Bronchial epithelial cell (primary cell): ENCODE data around the gene DBNDD1. TPM values are rescaled to one million over a fixed set of nuclear protein-coding genes. Genes with fewer than 3 reads are reported as not detected.
A peak's percentile ranks its signal among the peaks of the same experiment; 100 is the strongest.
"Not testable (repeated sequence)": the region's sequence is repeated elsewhere in the genome, so short reads cannot be mapped to it uniquely, and the experiment has no call there.

Experiments used
- DNase-seq: peaks from one replicate; pipeline ENCODE4 v3.0.0-alpha.2; 2010; ENCODE audit warnings: low read depth
- FAIRE-seq: peaks from 2 replicates; lab custom pipeline; 2011; peaks lifted over from hg19 to GRCh38; lab: Jason Lieb, UNC
- H3K27me3 ChIP-seq: 2 replicates; pipeline ENCODE4 v1.5.1; 2011; ENCODE audit warnings: low read length; ENCODE audit not compliant: control insufficient read depth, insufficient read depth
- H3K36me3 ChIP-seq: 2 replicates; pipeline ENCODE4 v1.5.1; 2011; ENCODE audit warnings: low read length; ENCODE audit not compliant: control insufficient read depth, insufficient read depth
- H3K4me3 ChIP-seq: 2 replicates; pipeline ENCODE4 v1.5.1; 2011; ENCODE audit warnings: mild to moderate bottlenecking, low read depth, low read length, control low read depth
- CTCF ChIP-seq: IDR thresholded peaks from 2 replicates; pipeline ENCODE4 v1.5.1; 2011; ENCODE audit warnings: mild to moderate bottlenecking, moderate library complexity, low read length, control low read depth, inconsistent platforms; ENCODE audit not compliant: insufficient read depth, severe bottlenecking
- total RNA-seq: library from RNA; depleted of rRNA; stranded (reverse); fragments of >200 nt; gene quantifications from 2 replicates; pipeline ENCODE4 v1.2.1, GENCODE V29; 2014

DBNDD1 gene, protein sequence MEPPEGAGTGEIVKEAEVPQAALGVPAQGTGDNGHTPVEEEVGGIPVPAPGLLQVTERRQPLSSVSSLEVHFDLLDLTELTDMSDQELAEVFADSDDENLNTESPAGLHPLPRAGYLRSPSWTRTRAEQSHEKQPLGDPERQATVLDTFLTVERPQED
- total RNA-seq = 1.3 and 5.6 TPM in 2 replicates

- H3K36me3 ChIP-seq = no peaks in the 10 kb centered on the region
- DNase-seq (no peak), FAIRE-seq (no peak)
- H3K4me3 ChIP-seq = peak within 1 kb of the TSS; percentile 56
- H3K27me3 ChIP-seq = peaks cover 2% of the 10 kb centered on the region
- TF ChIP-seq CTCF = no peak
Observed at GRCh38 chr16:90018652-90019542, at the start of gene DBNDD1. DBNDD1 (minus strand) TSS chr16:90019456; CDS start chr16:90019341, 115 bp downstream.

GRCh38 chr16:90061437-90061836, 42.2 kb upstream of the DBNDD1 start:
- no peak for TF ChIP-seq CTCF
- no peak for FAIRE-seq
- no peak for DNase-seq
- Histone ChIP-seq H3K4me3 (no peak overlapping the region), H3K36me3 (no peaks in the 10 kb centered on the region), H3K27me3 (no peaks in the 10 kb centered on the region)

GRCh38 chr16:90057738-90058173, 38.5 kb upstream of the DBNDD1 start:
- H3K27me3 ChIP-seq = no peaks in the 10 kb centered on the region
- FAIRE-seq = no peak

GRCh38 chr16:90056521-90056920, 37.3 kb upstream of the DBNDD1 start:
- DNase-seq, H3K27me3 ChIP-seq, H3K4me3 ChIP-seq, FAIRE-seq, H3K36me3 ChIP-seq: not testable (repeated sequence)

More at GRCh38 chr16:90057738-90058173, 38.5 kb upstream of the DBNDD1 start:
- peak; percentile 75 for DNase-seq
- TF ChIP-seq CTCF = no peak
- H3K36me3 ChIP-seq = no peaks in the 10 kb centered on the region
- H3K4me3 ChIP-seq = no peak overlapping the region

DNA sequence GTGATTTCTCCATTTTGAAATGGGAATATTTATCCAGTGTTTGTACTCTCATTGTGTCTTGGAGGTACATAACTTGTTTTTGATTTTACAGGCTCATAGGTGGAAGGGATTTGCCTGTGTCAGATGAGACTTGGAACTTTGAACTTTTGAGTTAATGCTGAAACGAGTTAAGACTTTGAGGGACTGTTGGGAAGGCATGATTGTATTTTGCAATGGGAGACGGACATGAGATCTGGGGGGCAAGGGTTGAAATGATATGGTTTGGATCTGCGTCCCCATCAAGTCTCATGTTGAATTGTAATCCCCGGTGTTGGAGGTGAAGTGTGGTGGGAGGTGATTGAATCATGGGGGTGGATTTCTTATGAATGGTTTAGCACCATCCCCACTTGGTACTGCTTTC, 36.1 kb upstream of the DBNDD1 start:
- FAIRE-seq = no peak
- no peak for DNase-seq
- no peak for TF ChIP-seq CTCF
- Histone ChIP-seq H3K4me3 (no peak overlapping the region), H3K27me3 (no peaks in the 10 kb centered on the region), H3K36me3 (no peaks in the 10 kb centered on the region)

GRCh38 chr16:90054554-90054953, 35.3 kb upstream of the DBNDD1 start:
- no peak for DNase-seq
- Histone ChIP-seq H3K4me3 (no peak overlapping the region), H3K36me3 (no peaks in the 10 kb centered on the region), H3K27me3 (no peaks in the 10 kb centered on the region)
- FAIRE-seq = no peak
- no peak for TF ChIP-seq CTCF
